ENCODE measurements around the gene CCDC191.

CCDC191 gene, protein sequence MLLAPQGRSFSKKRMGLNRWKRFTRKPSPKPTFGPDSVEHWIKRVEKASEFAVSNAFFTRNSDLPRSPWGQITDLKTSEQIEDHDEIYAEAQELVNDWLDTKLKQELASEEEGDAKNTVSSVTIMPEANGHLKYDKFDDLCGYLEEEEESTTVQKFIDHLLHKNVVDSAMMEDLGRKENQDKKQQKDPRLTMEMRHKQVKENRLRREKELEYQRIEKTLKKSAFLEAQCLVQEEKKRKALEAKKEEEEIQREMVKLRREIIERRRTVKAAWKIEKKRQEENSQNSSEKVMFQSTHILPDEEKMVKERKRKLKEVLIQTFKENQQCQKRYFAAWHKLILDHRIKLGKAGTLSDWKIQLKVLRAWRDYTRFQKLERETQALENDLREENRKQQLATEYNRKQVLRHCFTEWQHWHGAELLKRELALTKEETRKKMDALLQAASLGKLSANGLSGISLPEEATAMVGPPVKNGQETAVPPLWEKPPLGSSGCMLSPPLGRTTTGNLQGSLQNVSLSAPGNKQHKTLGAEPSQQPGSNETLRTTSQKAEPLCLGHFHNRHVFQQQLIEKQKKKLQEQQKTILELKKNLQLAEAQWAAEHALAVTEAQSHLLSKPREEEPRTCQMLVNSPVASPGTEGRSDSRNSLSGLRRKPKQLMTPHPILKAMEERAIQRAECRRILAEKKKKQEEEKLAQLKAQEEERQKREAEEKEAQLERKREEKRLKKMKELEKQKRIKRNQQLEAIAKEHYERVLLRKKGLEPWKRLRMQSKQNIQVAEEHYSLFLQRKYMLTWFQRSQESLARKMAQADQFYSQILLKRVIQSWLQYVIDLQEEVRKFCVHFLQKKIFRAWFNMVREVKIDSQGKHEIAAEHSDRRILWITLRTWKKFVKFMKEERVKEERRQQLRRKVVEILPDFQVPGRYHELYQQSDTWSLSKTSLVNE

DNA sequence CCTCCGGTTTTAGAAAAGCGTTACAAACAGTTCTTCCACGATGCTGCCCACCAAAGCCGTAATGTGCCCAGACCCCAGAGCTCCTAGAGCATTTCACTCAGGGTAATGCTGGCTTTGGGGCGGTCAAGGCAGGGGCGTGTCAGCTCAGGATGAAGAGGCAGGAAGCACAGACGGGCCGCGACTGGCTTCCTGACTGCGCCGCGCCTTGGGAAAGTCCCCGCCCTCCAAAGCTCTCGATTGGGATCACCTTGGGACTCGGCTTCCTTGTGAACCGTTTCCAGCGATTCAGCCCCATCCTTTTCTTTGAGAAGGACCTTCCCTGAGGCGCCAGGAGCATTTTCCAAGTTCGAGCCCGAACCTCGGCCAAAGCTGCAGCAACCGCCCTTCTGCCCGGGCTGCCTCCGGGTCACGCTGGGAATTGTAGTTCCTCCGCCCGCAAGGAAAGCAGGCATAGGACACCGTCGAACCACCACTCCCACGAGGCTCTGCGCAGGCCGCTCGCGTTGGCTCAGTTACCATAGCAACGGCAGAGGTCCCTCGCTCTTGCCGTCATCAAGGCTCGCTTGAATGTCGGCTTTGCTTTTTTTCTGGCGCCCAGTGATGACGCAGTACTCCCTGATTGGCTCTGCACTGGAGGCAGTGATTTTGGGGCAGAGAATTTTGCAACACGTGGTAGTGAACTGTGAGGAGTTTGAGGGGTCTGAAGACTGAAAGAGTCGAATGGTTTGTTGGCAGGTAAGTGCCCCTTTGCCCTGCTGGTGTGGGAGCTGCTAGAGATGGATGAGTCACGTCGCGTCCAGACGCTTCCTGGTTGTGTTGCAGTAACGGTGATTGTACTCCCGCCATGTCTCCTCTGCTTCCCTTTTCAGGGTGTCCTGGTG lies at the start of gene CCDC191, which contains the start of gene QTRT2:
Gene CCDC191 (minus strand): TSS at position 397 of the 881 bp plus-strand sequence. CDS start 60 bp downstream, at position 337.
Gene QTRT2 (plus strand): TSS at position 608 of the 881 bp plus-strand sequence. CDS start 8,521 bp downstream, outside the sequence.
- peak; percentile 93 for DNase-seq (ENCODE audit: low spot score)

DNA sequence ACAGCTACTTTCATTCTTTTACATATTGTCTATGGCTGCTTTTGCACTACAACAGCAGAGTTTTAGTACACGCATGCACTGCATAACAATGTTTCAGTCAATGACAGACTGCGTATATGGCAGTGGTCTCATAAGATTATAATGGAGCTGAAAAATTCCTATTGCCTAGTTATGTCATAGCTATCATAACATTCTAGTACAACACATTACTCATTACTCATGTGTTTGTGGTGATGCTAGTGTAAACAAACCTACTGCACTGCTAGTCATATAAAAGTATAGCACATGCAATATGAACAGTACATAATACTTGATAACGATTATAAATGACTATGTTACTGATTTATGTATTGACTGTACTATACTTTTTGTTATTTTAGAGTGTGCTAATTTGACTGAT lies 48.1 kb upstream of the CCDC191 start:
- no peak for DNase-seq (ENCODE audit: low spot score)

DNA sequence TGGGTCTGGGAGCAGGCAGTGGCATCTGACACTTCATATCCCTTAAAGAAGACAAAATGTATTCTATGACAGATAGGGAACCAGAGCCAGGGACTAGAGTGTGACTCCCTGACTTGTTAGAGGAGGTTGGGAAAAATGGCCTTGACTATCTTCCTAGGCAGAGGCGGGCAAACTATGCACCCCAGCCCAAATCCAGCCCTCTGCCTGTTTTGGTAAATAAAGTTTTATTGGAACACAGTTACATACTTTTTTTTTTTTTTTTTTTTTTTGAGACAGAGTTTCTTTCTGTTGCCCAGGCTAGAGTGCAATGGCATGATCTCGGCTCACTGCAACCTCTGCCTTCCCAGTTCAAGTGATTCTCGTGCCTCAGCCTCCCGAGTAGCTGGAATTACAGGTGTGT lies 47.5 kb upstream of the CCDC191 start:
- DNase-seq (ENCODE audit: low spot score), result no peak

DNA sequence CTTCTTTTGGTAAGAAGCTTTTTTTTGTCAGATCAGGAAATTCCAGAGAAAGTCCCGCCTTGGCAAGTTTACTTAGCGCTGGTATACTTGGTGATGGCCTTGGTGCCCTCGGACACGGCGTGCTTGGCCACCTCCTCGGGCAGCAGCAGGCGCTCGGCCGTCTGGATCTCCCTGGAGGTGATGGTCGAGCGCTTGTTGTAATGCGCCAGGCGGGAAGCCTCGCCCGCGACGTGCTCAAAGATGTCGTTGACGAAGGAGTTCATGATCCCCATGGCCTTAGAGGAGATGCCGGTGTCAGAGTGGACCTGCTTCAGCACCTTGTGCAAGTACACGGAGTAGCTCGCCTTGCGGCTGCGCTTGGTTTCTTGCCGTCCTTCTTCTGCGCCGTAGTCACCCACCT lies 46.9 kb upstream of the CCDC191 start:
- no peak for DNase-seq (ENCODE audit: low spot score)

DNA sequence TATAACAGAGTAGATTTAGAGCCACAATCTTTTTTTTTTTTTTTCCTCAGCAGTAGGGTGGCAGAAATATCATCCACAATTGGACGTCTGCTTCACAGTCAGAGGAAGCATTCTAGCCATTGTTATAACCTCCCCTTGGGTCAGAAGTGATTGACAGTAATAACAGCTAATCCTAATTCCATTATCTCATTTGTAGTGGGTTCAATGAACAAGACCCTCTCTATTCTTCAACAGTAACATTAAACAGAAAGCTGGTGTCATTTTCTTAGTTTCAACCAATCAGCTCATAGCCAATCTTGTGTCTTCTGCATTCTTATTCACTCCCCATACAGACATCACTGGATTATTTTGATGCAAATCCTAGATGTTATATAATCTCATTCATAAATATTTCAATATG lies 44.8 kb upstream of the CCDC191 start:
- DNase-seq (ENCODE audit: low spot score), result no peak

DNA sequence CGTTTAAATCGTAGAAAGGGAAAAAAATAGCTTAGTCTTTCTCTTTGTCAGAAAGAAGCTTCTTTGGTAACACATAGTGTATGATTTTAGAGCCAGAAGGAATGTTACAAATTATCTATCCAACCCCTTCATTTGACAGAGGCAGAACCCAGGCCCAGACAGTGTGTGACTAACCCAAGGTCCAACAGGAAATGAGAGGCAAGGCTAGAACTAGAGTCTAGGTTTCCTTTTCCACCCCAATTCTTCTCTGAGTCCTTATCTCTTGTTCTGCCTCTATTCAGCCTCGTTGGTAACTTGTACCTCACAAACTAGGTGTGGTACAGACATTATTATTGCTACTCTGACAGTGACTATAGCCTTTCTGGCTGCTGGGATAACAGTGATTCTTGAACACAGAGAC lies 39.5 kb upstream of the CCDC191 start:
- DNase-seq (ENCODE audit: low spot score), result no peak

DNA sequence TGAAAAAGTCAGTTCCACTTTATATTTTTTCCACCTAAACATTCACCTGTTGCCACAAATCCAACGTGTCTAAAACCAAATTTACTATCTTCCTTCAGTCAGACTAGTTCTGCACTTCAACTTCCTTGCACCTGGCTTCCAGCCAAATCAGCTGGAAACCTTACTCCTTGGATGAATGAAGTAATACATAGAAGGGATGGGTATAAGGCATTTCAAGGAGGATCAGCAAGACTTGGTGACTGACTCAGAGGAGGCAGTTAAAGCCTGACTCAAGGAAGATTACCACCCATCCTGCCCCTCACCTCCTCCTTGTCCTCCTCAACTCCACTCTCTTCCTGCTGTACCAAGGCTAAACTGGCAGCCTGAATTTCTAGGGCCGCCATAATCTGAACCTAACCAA lies 37.3 kb upstream of the CCDC191 start:
- no peak for DNase-seq (ENCODE audit: low spot score)

DNA sequence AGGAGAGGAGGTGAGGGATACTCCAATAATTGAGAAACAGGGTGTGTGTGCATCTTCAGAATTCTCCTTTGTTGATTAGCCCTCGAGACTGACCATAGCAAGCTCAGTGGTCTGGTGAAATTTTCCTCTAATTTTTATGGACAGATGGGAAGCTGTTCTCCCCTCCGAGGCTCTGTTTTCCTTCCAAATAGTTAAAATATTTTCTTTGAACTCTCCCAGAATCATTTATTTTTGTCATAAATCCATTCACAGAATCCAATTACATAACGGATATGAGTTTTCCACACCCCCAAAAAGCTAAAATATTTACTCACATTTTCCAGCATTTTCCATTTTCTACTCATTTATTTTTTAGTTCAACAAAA lies 36.7 kb upstream of the CCDC191 start:
- DNase-seq (ENCODE audit: low spot score), result no peak

DNA sequence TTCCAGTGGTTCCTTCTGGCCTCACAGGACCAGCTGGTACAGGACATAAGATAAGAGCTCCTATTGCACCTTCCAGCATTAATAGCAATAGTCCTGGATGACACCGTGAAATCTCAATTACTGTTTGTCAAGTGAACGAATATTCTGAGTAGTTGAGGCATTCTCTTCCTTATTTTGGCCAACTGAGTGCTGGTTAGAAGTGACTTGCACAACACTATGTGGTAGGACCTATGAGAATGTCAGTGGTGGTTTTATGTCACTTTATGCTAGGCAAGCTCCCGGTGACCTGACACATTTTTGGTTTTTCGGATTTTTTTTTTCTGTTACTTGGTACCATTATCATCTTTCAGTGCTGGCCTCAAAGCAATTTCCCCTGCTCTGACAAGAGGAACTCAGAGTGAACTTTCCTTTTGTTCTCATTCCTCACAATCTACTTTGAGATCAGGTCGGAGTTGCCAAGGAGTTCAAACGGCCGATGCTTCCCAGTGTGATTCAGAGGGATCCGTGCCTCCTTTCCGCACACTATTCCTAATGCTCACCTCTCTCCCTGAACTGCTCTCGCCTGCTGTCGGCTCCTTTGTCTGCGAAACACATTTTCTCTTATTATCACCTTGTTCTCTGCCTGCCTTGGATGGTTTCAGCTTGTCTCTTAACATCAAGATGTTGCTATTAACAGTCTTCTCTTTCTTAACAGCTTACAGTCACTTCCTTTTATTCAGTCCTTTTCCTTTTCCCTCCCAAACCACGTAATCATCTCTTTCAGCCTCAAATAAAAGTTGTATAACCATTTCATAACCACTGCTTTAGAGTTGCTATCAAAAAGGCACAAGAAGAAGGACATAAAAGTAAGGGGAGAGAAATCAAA lies 36.1 kb upstream of the CCDC191 start:
- DNase-seq (ENCODE audit: low spot score), result no peak

DNA sequence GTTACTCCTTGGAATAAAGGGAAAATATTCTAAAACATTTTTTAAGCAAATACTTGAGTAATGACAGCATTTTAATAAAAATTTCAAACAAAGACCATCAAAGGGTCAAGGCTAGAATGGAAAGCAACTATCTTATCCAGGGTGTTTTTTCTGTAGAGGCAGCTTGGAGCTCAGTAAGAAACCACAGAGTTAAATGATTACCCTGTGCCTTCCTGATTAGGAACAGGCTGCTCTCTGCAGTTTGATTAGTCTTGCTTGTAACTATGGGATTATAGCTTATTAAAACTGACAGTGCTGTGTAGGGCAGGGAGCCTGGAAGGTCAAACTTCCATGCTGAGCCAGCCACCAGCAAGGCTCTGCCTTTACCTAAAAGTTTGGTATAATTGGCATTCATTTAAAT lies 33.3 kb upstream of the CCDC191 start:
- DNase-seq (ENCODE audit: low spot score), result no peak

DNA sequence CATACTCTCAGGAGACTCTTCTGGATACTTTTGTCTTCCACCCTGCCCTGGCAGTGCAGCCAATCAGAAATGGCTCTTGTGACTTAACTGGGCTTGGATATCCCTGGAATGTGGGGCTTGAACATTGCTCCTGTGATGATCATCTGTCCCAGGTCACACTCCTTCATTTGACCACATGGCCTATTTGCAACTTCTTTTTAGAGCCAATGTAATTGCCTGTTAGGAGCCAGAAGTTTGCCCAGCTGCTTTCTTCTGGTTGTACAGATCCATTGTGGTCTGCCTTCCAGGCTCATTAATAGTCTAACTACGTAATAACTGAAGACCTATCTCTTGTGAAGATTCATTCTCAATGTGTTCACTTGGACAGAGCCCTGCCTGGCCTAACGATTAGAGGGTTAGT lies 30.0 kb upstream of the CCDC191 start:
- DNase-seq (ENCODE audit: low spot score), result no peak

DNA sequence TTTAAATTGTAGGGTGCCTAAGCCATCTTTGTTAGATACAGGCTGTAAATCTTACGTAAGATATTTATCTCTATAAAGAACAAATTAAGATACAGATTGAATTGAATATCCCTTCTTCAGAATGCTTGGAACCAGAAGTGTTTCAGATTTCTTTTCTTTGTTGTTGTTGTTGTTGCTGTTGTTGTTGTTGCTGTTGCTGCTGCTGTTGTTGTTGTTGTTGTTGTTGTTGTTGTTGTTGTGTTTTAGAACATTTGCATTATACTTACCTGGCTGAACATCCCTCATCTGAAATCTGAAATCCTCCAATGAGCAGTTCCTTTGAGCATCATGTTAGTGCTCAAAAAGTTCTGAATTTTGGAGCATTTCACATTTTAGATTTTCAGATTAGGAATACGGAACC lies 26.8 kb upstream of the CCDC191 start:
- DNase-seq (ENCODE audit: low spot score), result no peak

DNA sequence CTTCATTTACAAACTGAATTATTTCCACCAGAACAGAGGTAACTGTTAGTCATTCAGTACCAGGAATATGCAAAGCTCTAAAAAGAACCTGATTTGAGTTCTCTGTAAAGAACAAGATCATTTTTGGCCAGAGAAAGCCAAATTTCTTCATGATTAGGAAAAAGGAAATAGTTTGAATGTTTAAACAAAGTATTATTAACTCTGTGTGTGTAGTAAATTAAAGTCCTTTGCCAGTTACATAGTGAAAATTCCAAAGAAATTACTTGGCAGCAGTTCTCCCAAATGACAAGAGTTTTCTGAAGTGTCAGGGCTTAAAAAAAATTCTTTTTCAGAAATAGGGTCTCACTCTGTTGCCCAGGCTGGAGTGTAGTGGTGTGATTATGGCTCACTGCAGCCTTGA lies 24.7 kb upstream of the CCDC191 start:
- DNase-seq (ENCODE audit: low spot score), result no peak

DNA sequence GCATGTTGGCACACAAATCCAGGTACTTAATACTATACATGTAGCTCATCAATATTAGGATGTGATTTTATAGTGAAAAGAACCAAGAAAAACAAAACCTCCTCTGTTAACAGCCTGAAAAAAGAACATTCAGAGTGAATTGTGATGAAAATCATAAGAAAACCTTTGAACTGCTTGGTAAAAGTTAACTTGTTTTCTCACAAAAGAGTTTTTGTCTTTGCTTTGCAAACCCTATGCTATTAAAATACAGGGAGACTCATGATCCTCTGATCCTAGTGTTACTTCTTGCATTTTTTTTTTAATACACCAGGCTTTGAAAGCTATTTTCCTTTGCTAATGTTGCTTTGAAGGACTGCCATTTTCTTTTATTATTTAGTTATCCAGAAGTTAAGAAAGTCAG lies 23.9 kb upstream of the CCDC191 start:
- no peak for DNase-seq (ENCODE audit: low spot score)

DNA sequence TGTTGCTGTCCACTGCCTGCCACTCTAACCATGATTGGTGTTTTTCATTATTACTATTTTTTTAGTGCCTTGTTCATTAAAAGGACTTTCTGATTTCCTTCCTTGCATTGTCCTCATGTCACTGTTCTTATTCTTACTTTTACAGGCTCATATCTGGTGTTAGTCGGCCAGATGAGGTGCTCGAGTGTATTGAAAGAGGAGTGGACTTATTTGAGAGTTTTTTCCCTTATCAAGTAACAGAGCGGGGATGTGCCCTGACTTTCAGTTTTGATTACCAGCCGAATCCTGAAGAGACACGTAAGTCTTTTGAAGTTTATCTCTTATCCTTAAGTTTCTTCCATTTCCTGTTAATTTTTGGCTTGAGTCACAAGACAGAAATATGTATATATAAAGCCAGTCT lies 23.4 kb upstream of the CCDC191 start:
- DNase-seq (ENCODE audit: low spot score), result no peak

DNA sequence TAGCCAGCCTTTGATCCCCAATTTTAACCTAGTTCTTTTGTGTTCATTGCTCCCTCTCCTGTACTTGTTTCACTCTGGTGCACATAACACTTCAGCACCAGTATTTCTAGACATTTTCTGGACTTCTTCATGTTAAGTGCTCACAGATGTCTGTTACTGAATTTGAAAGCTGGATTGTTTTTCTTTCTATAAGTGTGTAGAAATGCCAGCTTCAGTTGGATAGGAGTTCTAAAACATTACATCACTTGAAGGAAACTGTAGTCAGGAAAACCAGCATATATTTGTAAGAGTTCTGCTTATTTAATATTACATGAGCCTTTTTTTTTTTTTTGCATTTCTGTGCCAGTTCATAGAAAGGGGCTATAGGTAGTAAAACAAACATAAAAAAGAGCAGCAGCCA lies 21.8 kb upstream of the CCDC191 start:
- no peak for DNase-seq (ENCODE audit: low spot score)

DNA sequence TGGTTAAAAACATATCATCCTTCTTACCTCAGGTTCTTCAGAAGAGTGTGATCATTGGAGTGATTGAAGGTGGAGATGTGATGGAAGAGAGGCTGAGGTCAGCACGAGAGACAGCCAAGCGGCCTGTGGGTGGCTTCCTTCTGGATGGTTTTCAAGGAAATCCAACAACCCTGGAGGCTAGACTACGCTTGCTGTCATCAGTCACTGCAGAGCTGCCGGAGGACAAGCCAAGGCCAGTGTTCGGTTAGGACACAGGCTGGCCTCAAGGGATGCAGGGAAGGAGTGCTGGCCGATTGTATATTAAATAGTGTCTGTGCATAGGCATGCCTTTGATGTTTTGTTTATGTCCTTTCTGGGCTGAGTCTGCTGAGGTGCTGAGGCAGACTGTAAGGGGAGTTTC lies 20.4 kb upstream of the CCDC191 start:
- DNase-seq (ENCODE audit: low spot score), result no peak

DNA sequence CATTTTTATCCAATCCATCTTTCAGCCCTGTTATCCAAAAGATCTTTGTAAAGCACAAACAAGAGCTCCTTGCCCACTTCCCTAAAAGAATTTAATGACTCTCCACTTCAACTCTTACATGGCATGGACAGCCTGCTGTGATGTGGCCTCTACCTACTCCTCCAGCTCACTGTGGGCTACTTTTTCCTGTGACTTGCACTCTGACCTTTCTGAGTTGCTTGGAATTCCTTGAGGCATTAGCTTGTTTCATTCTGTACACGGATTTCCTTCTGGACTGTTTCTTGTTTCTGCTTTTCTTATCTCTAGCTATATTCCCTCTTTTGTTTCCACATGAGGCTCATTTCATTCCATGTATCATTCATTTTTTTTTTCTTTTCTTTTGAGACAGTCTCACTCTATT lies 15.5 kb upstream of the CCDC191 start:
- no peak for DNase-seq (ENCODE audit: low spot score)

DNA sequence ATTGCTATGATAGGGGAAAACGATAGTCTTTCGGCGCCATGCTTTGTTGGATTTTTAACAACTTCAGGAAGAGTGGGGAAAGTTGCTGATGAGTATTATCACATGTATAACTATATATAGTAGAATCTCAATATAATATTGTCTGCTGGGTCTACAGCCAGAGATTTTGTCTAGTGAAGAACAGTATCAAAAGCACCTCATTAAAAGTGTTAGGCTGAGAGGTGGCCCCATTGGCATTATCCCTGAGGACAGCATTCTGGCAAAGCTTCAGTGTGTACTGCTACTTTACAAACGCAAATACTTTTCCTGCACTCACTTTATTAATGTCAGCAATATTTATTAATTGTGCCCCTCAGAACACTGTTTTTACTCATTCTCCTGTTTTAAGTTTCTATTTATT lies 12.0 kb upstream of the CCDC191 start:
- no peak for DNase-seq (ENCODE audit: low spot score)

DNA sequence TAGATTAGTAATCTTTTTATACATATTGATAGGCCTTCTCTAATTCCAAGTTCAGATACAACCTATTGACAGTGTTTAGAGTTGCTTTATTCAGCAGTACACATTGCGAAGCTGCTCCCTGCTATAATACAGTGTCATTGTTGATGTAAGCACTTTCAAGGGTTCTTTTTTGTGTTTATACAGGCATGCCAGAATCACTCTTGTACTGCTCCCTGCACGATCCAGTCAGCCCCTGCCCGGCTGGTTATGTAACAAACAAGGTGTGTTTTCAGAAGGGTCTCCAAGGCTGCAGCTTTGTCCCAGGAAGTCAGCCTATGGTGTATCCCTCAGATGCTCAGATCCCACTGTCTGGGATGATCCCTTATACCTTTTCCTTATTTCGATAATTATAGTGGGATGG lies 11.5 kb upstream of the CCDC191 start:
- no peak for DNase-seq (ENCODE audit: low spot score)
